ENCODE measurements around the gene VPS9D1.
"Not testable (repeated sequence)": the region's sequence is repeated elsewhere in the genome, so short reads cannot be mapped to it uniquely, and the experiment has no call there.

Gene VPS9D1

GRCh38 chr16:89709166-89709565, 11.5 kb downstream of the VPS9D1 start:
- DNase-seq: no peak

GRCh38 chr16:89708481-89708931, 12.2 kb downstream of the VPS9D1 start:
- DNase-seq: no peak

GRCh38 chr16:89707695-89708094, 13.0 kb downstream of the VPS9D1 start:
- DNase-seq: no peak

- no peak for DNase-seq
Observed at GRCh38 chr16:89706518-89707260, 14.0 kb downstream of the VPS9D1 start.

- DNase-seq: no peak
Observed at GRCh38 chr16:89705006-89705405, 15.7 kb downstream of the VPS9D1 start.

GRCh38 chr16:89704281-89704680, 16.4 kb downstream of the VPS9D1 start:
- DNase-seq: no peak

GRCh38 chr16:89701425-89702406, 19.0 kb downstream of the VPS9D1 start, which contains the start of gene SPATA2L:
Gene SPATA2L (minus strand): TSS chr16:89701705. CDS start chr16:89701232, 473 bp downstream.
- DNase-seq: peak; percentile 89 to 94

- DNase-seq: no peak
Observed at GRCh38 chr16:89700649-89701424, 19.9 kb downstream of the VPS9D1 start.

- DNase-seq: peak; percentile 97 to 100
Observed at GRCh38 chr16:89700100-89700648, 20.5 kb downstream of the VPS9D1 start.

GRCh38 chr16:89699629-89700099, 21.0 kb downstream of the VPS9D1 start:
- not testable (repeated sequence) for DNase-seq

- not testable (repeated sequence) for DNase-seq
Observed at GRCh38 chr16:89698717-89699116, 22.0 kb downstream of the VPS9D1 start.

GRCh38 chr16:89697616-89698331, 22.9 kb downstream of the VPS9D1 start:
- DNase-seq: no peak

- DNase-seq: no peak
Observed at GRCh38 chr16:89697161-89697615, 23.5 kb downstream of the VPS9D1 start.

- no peak for DNase-seq
Observed at GRCh38 chr16:89696670-89697128, 24.0 kb downstream of the VPS9D1 start.

- no peak for DNase-seq
Observed at GRCh38 chr16:89695875-89696669, 24.6 kb downstream of the VPS9D1 start.

GRCh38 chr16:89695086-89695874, 25.4 kb downstream of the VPS9D1 start:
- DNase-seq: no peak

- DNase-seq: not testable (repeated sequence)
Observed at GRCh38 chr16:89694784-89695085, 26.0 kb downstream of the VPS9D1 start.

GRCh38 chr16:89693931-89694783, 26.5 kb downstream of the VPS9D1 start:
- no peak for DNase-seq

- no peak for DNase-seq
Observed at GRCh38 chr16:89693289-89693731, 27.4 kb downstream of the VPS9D1 start.
